Stimulated activated CD4-positive, alpha-beta T cell treated with anti-CD3 and anti-CD28 coated beads, Interleukin-2, amount 100 ng/mL, for 24 hours (primary cell): Measurements from ENCODE around the gene TBX2.
"Not testable (repeated sequence)": the region's sequence is repeated elsewhere in the genome, so short reads cannot be mapped to it uniquely, and the experiment has no call there.

Experiments used
- DNase-seq, 2 donors: peaks; one replicate each; pipeline ENCODE4 v3.0.0-alpha.2; 2020

Gene TBX2

DNA sequence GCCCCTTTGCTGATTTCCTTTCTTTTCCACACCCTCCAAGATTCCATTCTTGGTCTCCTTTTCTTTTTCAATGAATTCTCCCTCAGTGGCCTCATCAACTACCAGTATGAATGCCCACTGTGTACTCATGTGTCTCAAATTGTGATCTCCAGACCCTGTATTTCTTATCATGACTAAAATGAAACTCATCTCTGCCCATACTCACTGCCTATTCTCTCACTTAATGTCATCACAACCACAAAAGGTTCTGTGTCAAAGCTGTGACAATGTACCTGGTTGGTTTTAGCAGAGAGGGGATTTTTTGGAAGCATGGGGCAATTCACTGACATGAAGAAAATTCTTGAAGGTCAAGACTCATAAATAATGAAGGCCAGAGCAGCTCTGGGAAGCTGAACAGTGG is 41.1 kb downstream of the TBX2 start:
- no peak for DNase-seq

DNA sequence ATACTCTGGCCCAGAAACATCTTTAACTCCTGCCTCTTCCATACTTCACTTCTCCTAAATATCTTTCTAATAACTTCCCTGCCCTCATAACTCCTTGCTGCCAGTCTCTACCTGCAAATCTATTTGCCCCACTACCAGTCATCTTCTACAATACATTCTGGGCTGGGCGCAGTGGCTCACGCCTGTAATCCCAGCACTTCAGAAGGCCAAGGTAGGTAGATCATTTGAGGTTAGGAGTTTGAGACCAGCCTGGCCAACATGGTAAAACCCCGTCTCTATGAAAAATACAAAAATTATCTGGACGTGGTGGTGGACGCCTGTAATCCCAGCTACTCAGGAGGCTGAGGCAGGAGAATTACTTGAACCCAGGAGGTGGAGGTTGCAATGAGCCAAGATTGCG is 41.9 kb downstream of the TBX2 start:
- DNase-seq, result not testable (repeated sequence)

DNA sequence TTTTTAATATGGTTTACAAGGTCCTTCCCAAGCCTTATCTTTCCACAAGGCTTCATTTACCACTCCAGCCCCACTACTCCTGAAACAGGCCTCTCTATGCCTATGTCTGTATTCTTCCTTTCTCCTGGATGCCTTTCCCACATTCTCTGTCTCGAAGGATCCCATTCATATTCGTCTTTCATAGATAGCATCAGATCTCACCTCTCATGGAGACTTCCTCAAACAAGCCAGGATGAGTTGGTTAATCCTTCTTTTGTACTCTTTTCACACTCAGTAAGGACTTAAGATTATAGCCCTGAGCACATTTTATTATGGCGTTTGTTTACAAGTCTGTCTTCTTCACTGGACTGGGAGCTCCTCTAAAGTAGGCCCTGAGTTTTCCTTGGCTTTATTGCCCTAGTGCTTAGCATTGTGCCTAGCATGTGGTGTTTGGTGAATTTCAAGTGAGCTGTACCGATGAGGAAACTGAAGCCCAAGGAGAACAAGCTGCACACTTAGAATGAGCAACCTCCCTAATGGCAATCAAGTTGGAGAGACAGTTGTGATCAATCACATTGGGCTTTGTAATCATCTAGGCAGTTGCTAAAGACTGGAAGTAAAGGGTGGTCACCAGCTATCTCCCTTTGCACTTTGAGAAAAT is 42.6 kb downstream of the TBX2 start:
- DNase-seq, result no peak

DNA sequence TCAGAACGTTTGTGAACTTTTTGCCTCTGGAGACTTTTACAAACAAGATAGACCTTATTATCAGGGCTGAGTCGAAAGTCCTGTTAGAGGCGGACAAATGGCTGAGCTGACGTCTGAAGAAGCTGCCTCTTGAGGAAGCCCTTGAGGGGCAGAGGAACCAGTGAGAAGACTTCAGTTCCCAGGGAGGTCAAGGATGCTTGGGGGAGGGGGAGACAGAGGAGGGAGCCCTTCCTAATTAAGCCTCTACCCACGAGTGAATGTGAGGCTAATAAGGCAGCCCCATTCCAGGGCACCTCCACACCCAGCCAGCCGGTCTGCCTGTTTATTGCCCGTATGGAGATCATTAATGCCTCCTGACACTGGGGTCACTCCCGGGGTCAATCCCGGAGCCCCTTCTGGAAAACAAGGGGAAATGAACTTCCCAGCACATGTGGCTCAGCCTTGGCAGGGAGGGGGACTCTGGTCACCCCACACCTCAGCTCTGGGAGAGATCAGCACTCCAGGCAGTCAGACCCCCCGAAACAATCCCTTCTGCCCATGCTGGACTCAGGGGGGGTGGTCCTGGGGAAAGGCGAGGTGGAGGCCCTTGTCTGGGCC is 43.3 kb downstream of the TBX2 start:
- DNase-seq, result no peak

DNA sequence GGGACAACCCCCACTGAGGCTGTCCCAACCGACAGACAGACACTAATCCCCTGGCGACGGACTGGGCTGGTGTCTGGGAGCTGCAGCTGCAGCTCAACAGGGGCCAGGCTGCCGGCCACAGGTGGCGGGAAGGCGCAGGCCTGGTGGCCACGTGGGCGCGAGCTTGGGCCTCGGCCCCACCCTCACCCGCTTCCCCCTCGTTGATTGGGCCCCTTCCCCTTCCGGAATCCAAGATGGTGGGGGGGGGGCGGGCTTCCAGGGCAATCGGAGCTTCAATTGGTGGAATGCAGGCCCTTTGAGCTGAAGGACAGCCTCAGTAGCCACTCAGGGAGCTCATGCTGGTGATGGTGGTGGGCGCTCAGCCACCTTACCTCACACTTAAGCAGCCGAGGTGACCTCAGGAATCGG is 43.8 kb downstream of the TBX2 start:
- no peak for DNase-seq

DNA sequence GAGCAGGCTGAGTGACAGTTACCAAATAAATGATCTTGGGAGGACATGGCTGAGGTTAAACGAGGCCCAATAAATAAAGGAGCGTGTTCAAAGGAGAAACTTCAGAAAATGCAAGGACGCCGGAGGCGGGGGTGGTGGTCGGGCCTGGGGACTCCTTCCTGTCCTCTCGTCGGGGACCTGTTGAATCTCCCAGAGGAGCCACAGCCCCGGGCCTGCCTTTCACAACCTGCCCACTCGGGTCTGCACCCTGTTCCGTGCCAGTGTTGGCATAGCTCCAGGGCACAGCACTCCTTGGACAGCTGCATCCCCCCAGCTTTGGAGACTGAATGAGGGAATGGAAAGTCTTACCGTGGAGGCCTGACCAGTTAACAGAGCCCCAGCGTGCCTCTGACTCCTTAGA is 44.4 kb downstream of the TBX2 start:
- DNase-seq, result no peak

DNA sequence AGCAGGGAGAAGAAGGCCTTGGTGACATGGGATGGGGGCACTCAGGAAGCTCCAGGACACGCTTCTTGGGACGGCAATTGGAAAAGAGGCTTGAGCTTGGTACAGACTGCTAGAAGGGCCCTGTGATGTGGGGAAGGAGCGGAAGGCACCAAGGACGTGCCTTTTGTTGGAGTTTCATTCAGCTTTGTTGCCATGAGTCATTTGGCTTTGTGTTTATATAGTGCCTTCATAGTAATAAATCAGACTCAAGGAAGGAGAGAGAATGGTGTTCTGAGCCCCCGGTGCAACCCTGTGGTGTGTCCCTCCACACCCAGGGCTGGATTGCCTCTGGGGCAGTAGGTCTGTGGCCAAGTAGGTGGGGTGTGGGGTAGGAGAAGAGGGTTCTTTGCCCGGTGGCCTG is 45.2 kb downstream of the TBX2 start:
- DNase-seq, result no peak

DNA sequence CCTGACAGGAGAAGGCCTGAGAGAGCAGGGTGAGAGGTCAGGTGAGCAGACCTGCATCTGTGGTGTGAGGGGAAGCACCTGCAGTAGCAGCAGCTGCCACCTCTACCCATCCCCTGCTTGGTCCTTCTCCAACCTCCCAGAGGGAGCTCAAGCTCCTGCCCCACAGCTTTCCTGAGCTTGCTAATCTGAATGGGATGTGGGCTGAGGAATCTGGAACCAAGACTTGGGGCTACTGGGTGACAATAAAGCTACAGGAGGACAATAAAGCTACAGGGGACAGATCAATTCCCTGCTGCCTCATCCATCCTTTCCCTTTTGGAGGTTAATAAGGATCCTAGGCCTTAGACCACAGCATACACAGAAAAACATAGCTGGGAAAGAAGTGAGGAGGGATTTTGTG is 47.7 kb downstream of the TBX2 start:
- no peak for DNase-seq

DNA sequence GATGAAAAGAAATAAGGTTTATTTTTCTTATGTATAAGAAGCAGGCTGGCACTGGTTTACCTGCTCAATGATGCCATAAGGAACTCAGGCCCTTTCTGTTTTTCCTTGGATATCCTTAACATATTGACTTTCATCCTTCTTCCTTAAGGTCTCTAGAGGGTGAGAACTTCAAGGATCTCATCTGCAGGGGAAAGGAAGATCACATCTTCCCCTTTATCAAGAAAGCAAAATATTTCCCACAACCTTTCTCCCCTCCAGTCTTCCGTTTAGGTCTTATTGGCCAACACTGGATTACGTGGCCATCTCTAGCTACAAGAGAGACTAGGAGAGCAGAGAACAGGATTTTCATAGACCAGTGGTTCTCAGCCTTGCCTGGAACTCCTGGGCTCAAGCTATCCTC is 48.4 kb downstream of the TBX2 start:
- no peak for DNase-seq

DNA sequence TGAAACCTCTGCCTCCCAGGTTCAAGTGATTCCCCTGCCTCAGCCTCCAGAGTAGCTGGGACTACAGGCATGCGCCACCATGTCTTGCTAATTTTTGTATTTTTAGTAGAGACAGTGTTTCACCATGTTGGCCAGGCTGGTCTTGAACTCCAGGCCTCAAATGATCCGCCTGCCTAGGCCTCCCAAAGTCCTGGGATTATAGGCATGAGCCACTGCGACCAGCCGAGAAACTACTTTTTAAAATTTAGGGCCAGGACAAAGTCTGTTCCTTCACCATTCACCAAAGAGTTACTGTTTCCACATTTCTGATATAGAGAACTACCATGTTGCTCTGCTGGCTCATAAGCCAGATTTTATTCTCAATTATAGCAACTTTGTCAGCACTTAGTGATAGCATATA is 49.5 kb downstream of the TBX2 start:
- not testable (repeated sequence) for DNase-seq

DNA sequence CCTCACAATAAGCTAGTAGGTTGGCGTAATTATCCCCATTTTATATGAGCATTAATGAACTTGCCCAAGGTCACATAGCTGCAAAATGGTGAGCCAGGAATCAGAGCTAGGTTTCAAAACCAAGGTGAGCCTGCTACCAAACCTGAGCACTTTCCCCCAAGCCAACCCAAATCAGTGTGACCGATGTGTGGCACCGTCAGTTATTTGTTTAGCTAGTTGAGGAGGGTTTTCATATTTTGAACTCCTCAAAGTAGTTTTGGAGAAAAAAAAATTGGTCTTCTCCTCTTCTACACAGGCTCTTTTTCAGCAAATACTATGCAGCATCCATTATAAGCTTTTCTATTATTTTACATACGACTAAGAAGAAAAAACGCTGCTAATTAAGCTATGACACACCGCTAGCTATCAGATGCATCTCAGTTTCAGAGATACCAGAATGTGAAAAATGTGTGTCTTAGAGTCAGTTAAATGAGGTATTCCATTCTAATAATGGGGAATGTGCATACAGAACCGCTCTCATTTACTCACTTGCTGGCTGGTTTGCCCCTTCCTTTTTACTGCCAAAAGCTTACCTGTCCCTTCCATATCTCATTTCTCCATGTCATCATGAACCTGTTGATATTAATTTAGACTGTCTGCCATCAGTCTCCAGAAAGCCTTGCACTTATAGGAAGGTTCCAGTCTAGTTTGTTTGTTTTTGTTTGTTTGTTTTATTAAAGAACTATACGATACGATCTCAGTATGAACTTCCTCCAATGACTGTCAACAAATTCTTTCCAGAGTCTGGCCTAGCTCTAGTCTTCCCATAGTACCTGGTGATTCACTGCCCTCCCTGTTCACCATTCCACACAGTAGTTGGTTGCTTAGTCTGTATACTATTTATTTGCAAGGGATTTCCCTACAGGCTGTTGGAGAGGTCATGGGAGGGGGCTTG is 50.3 kb downstream of the TBX2 start:
- no peak for DNase-seq

DNA sequence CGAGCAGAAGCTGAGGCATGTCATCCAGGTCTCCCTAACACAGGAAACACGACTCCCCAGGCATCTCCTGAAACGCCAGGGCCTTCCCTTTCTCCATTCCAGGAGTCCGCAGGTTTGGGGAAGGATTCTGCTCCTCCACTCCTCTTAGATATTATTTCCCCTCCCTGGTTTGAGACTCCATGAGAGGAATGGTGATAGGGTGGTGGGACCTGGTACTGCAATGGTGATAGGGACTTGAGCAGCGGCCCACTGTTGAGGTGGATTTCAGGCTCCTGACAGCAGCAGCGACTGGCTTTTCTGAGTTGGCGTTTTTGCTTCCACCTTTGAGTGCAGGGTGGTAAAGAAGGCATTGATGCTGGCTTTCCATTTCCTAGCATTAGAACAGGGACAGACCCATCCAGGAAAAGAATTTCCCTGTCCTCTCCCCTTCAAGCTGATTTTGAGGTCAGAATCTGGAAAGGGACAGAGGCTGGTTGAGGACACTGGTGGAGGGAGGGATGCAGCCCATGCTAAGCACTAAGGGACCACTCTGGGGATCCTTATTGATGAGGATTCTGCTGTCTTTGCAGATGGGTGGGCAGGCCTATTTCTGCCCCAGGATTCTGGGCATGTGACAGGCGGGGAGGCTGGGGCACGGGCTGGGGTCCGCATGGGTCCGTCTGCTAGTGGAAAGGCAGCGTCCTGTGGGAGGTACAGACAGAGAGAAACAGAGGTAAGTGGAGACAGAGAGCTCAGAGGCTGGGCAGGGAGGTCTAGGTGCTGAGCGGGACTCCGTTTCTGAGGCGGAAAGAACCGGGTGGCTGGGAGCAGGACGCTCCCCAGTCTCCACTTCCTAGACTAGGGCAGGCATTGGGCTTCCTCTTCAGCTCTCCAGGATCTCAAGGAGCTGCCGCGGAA is 51.2 kb downstream of the TBX2 start:
- DNase-seq, result no peak

DNA sequence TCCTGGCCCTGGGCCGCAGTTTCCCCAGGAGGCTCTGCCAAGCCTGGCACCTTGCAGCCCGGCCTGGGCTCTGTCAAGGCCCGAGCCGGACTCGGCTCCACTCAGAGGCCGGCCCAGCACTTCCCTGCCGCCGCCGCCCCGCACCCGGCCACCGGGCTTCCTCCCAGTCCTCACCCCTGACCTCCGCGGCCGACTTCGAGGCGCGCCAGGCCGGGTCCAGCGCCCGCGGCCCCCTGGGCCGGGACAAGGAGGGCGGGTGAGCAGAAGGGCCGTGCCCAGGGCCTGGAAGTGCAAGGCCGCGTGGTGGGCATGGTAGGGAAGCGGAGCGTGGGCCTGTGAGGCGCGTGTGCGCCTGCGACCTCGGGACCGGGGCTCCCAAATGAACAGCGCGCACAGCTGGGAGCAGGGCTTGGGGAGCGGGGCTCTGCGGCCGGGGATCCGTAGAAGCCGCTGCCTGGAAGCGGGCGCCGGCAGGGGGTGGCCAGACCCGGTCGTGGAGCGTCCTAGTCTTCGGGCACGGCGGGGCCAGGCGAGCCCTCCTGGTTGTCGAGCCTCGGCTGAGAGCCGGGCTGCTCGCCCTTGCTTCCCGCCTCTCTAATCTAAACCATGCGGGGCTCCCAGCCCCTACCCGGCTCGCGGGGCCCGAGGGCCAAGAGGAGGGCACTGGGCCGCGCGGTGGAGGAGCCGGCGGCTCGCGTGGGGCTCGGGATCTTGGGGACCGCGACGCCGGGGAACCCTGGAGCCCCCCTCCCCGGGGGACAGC is 52.1 kb downstream of the TBX2 start:
- DNase-seq, result no peak

DNA sequence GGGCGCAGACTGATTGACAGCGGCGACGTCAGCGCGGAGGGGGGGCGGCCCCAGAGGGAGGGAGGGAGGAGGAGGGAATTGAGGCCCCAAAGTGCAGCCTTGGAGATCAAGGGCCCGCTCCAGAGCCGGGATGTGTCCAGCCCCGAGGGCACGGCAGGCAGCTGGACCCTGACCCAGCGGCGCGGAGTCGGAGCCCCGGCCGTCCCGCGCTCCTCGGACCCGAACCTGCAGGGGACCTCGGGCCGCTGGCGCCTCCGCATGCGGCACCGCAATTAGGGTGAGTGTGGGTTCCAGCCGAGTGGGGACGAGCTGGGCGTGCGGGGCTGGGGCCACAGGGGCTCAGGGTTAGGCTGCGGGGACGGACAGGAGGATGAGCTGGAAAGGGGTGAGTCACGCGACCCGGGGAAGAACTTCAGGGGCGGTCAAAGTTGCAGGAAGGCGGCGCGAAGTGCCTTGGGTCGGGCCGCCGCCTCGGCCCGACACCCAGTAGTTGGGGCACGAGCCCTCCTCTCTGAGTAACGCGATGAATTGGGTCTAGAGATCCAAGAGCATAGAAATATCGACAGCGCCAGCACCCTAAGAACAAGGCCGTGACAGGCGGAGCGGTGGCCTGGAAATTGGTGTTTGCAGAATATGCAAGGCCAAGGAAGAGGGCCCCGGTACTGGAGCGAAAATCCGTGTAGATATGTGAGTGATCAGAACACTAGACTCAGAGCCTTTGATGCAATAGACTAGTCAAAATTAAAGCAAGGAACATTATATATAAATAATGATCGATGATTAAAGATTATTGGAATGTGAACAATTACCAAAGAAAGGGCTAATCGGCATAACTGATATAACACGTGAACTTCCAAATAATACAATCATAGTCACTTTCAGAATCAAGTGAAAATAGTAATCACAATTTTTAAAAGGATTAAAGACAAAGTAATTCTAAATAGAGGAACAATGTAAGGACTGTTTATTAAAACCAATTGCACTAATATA is 53.0 kb downstream of the TBX2 start, which contains the start of gene TBX4:
TBX4 (plus strand) TSS at position 122 of the 990 bp plus-strand sequence. CDS start 4,069 bp downstream, outside the sequence.
- DNase-seq, result no peak

DNA sequence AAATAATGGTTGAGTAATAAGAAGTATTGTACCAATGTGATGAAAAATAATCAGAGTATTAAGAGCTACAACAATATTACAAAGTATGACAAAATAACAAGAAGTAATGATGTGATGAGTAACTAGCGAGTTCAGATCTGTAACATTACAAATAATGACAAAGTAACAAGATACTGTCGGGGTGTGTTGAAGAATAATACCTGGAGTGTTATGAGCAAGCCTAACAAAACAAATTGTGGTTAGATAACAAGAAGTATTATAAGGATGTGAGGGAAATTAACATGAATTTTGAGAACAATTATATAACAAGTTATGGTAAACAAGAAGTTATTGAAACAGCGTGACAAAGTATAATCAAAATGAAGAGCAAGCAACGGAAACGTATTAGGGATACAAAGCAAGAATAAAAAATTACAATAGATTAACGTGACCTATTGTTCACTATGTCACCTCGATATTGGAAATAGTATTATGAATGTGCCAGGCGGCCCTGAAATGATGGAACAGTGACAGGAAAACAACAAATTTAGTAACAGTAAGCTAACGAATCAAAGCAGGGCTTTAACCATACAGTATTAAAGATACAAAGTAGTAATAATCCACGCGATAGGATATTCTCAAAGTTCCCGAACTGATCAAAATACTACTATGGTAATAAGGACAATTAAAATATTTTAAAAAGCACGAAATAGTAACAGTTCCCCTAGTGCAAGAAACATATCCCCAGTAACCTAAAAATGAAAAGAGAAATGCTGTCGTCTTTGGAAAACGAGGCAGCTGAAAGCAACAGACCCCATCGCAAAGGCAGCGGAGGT is 54.1 kb downstream of the TBX2 start:
- DNase-seq, result no peak

DNA sequence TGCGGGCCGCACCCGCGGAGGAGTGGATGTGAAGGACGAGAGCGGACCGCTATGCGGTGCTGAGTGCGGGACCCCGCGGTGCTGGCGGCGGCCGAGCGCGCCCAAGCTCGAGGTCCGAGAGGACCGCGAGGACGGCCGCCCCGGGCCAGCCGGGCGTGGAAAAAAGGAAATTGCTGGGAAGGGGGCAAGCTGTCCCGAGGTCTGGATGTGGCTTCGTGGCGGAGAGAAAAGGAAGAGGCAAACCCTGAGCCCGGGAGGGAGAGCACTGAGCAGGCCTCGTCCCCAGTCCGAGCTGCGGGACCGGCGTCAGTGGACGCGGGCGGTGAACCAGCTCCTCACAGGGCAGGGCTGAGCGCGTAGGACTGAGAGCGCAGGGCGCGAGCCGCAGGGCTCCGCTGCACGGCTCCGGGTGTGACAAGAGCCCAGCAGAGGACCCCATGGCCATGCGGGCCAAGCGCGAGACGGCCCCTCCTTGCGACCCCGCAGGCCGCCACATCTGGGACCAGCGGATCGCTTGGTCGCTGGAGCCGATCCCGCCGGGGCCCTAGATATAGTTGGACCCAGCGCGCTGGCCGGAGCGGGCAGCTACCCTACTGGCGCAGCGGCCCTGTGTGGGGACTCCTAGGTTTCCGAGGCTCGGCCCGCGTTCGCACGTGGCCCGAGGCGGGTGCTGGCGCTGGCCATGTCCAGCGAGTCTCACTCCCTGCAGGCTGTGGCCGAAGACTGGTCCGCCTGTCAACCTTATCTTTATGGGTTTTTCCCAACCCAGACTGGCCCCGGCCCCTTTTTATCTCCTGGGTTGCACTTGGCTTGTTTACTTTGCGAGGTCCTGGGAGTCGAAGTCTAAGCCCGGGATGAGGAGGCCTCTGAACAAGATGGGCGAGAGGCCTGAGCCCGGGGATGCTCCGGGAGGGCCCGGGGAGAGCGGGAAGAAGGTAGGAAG is 55.0 kb downstream of the TBX2 start:
- no peak for DNase-seq

DNA sequence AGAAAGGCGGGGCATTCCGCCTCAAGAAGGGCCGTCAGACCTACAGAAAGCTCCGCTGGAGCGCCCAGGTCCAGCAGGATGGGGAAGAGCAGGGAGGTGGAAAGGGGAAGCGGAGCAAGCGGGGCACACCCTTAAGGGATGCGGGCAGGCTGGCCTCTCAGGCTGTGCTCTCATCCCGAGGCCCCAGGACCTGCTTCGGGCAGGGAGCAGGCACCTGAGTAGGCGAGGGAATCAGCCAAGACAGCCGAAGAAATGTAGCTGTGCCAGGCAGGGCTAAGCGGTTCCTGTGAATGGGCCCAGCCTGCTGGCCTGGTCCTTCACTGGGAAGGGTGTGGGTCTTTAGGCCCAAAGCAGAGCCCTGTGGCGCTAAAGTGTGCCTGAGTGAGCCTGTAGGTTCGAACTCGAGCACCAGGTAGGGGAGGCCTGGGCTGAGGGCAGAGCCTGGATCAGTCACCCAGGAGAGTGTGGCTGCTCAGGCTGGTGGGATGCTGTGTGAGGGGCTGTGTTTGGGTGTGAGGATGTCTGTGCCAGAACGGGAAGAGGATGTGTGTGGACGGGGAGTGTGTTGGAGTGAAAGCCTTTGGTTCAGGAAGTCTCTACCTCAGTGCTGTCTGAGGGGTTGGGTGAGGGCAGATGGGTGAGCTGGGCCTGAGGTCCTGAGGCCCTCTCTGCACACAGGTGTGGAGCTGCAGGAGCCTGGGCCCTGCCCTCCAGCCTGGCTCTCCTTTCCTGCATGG is 55.8 kb downstream of the TBX2 start:
- DNase-seq, result no peak
